Measurements from ENCODE around the gene IL31RA. TPM values are rescaled to one million over a fixed set of nuclear protein-coding genes. Genes with fewer than 3 reads are reported as not detected.
A peak's percentile ranks its signal among the peaks of the same experiment; 100 is the strongest.

The IL31RA gene
- total RNA-seq, 1 donor from 2014 or later, result not detected

DNA sequence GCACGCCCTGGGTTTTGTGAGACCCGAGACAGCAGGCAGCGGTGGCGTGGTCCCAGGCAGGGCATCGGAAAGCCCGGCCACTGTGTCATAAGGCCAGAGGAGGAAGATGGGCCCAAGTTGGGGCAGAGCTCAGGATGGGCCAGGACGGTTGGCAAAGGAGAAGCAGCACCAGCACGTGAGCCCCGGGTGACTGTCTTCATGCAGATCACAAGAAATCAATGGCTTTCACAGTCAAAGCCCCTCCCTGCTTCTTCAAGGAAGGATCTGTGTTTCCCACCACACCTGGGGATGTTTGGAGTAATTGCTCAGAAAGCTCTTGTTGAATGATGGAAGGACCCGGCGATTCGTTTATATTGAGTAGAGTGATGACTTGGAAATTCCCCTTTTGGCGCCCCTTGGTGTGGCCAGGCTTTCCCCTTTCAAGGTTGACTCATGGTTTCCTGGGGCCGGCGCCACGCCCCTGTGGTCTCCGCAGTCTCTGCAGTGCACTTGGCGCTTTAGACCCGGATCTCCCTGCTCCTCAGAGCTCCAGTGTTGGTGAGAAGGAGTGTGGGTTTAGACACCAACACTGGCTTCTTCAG is 52.1 kb downstream of the IL31RA start:
- DNase-seq, result peak; percentile 43

DNA sequence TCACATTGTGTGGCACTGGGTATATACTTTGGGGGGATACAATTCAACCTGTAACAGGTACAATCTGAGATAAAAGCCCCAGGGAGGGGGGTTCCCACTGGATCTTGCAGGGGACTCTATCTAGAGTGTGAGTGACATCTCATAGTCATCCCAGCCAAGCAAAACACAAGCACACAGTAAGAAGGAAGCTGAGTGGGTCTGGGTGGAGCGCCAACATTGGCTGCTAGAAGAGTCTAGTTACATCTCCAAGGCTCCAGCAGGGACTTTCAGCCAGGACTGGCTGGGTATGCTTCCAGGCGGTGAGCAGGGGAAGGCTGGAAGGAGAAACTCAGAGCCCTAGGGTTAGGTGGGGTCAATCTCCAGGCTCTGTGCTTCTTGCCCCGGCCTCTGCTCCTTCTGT is 53.0 kb downstream of the IL31RA start:
- peak; percentile 43 for DNase-seq

DNA sequence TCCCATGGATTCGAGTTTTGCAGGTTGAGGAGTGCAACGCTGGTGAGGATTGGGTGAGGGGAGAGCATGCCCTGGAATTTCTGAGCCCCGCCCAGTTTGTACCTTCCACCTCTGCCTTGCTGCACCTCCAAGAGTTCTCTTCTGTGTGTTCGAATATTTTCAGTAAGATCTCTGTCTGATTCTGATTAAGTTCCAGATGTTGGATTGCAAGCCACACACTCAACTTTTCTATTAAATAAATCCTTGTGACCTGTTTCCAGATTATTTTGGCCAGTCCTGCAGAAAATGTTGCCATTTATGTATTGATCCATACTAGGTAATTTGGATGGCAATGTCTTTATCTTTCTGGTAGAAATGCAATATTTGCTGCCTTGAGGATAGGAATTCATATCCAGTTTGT is 54.1 kb downstream of the IL31RA start:
- no peak for DNase-seq

DNA sequence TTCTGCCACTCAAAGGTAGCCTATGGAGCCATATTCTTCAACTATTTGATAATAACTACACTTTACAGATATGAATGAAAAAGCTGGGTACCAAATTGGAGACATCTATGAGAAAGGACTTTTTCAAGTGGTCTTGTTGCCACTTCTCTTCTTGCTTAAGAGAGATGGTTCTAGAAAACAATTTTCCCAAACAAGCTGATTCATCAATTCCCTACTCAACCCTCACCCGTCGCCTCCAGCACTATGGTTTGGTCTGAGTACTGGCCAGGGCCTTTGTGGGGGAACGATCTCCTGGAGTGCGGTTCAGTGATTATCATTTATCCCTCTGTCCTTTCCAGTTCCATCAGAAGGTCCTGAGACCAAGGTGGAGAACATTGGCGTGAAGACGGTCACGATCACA is 56.8 kb downstream of the IL31RA start:
- DNase-seq, result no peak

DNA sequence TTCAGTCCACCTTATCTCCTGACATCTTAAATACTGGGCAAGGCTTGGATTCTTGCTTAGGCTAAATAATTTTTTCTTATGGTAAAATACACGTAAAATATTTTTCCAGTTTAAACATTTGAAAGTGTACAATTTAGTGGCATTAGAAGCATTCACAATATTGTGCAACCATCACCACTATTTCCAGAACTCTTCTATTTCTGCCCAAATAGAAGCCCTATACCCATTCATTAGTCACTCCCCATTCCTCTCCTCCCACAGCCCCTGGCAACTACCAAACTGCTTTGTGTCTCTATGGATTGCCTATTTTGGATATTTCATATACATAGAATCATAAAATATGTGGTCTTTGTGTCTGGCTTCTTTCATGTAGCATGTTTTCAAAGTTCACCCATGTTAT is 57.6 kb downstream of the IL31RA start:
- DNase-seq, result no peak

DNA sequence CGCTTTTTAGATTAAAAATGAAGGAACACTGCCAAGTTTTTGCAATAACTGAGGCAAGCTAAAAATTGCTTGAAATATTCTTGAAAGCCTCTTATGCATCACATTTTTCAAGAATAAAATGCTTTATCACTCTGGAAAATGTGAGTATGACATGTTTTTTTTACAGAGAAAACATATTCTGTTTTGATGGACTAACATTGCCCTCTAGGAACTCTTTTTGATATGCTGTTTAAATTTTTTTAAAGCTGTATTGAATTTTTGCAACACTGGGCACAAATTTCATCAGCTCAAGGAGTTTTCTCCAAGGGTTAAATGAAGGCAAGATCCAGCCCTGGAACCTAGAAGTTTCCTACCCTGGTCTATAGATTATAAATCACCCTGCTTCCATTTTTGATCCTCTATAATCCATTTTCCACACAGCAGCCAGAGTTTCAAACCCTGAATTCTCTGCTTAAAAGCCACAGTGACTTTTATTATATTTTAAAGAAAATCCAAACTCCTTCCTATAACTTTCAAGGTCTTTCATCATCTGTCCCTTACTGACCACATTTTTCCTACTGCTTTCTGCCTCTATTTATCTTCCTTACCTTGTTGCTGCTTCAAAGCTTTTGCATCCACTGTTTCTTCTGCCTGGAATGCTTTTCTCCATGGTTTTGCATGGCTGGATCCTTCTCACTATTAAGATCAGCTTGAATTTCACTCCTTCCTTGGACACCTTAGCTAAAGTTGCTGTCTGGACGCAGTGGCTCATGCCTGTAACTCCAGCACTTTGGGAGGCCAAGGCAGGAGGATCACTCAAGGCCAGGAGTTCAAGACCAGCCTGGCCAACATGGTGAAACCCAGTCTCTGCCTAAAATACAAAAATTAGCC is 60.9 kb downstream of the IL31RA start:
- DNase-seq, result no peak

DNA sequence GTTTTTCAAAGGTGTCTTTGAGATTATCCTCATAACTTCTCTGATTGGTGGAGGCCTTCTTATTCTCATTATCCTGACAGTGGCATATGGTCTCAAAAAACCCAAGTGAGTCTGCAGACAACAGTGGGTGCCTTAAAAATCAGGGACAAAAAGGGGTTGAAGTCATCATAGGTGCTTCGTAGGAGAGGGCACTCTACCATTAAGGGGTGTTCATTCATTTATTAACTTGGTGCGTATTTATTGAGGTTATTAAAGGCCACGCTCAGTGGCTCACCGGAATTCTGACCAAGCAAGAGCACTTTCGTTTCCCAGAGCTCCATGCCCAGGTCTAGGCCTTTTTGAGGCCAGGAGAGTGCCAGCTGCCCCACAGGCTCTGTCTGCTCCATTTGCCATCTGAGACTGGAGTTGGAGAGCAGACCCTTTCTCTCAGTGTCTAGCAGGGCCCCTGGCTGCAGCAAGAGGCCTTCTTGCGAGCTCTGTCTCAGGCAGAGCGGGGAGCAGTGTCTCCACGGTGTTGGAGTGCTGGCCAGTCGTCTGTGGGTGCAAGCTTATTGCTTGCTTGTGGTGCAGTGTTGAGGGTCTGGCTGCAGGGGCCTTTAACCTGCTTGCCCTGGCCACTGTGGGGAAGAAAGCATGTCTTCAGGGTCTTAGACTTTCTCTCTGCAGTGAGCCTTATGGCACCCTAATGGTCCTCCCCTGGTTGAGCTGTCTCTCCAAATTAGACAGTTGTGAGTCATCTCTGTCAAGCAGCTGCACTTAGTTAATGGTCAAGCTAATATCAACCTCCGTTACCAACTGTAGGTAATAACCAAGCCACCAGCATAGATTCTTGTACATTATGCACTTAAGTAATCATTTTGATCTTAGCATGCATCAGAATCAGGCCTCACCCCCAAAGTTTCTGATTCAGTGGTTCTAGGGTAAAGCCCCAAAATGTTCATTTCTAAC is 62.6 kb downstream of the IL31RA start:
- no peak for DNase-seq

DNA sequence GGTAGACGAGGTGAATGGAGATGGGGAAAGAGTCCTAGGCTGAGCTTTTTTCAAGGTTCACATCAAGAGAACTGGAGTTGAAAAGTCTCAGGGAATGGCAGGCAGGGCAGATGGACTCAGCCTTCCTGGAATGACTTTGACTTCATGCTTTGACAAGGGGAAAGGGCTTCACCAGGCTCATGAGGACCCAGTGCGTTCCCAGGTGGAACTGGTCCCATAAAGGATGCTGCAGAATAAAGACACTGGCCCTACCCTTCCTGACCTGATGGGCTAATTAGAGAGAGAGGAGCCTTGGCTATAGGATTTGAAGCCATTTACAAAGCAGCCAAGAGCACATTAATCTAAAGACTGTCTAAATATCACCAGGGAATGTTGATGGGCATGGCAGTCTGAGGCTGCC is 63.8 kb downstream of the IL31RA start:
- DNase-seq, result no peak

DNA sequence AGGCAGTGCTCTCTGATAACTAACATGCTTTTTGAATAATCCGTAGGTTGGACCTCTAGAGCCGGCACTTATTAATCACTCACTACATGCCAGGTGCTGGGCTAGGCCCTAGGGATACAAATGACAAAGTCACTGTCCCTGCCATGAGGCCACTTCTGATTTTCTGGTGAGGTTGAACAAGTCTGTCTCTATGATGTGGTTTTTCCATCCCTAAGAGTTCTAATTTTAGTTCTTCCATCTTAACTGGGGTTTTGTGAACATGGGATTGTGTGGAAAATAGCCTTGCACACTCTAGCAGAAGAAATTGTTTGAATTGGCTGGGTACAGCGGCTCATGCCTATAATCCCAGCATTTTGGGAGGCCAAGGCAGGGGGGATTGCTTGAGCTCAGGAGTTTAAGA is 64.6 kb downstream of the IL31RA start:
- DNase-seq, result no peak

DNA sequence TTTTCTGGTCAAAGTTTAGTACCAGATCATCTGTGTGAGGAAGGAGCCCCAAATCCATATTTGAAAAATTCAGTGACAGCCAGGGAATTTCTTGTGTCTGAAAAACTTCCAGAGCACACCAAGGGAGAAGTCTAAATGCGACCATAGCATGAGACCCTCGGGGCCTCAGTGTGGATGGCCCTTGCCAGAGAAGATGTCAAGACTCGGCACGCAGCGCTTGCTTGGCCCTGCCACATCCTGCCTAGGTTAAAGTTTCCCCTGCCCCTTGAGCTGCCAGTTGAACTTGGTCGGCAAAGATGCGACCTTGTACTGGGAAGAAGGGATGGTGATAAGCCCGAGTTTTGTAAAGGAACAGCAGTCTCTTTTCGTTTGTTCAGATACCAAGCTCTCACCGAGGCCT is 65.8 kb downstream of the IL31RA start:
- DNase-seq, result no peak

DNA sequence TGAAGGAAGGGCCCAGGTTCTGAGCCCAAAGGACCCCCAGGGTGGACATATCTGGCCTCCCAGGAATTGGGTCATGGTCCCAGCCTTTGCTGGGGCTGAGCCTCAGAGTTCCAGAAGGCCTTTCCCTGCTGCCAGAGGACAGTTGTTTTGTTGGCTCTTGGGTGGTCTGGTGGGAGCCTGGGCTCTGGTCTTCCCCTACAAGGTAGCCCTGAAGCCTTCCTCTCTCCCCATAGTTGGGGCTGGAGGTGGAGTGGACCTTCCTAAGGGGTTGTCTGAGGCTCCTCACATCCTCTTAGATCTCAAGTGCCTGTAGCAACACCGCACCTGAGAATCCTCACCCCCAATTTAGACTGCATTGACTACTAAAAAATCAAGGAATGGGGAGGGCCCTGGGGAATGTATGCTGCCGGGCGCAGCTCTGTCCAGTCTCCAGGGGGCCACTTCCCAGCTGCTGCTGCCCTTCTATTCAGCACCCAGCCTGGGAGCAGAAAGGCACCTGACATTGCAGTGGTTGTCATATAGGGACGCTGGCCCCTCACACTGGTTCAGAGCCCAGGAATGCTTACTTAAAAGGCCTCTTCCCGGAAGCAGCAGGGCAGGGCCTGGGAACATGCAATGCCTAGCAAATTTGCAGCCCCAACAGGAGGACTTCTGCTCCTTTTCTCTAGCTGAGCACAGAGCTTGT is 66.4 kb downstream of the IL31RA start:
- DNase-seq, result no peak

DNA sequence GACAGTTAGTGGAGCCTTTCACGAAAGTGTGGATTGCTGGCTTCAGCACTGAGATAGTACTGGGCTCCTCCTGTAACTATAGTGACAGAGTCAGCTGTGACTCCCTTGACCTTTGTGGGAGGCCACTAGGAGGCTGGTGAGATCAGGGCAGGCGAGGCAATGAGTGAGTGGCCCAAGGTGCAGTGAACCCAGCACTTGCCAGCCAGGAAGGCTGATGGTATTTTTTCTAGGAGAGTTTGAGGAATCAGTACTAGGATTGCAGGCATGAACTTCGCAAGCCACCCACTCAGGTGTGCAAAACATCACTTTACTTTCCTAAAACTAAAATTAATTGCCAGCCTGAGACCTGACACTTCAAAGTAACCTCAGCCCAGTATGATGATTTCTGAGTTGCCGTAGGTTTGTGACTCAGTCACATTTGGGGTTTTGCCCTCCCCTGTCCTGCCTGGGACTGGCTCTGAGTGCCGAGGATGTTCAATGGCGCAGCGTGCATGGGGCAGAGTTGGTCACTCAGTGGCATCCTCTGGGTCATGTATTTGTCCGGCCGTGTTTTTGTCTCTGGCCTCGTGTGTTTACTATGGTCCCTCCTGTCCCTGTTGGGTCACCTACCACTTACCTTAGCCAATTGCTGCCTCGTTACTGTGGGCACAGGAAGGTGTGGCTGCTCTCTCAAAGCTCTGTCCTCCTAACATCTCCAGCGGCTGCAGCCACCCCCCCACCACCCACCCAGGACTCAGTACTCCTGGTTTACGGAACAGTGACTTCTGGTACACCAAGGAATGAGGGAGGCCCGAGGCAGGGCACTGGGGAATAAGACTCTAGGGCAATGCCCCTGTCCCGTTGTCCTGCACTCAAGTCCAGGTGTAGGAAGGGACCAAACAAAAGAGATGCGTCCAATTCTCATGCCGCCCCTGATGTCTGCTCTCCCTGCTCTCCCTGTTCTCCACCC is 67.2 kb downstream of the IL31RA start:
- DNase-seq, result no peak

DNA sequence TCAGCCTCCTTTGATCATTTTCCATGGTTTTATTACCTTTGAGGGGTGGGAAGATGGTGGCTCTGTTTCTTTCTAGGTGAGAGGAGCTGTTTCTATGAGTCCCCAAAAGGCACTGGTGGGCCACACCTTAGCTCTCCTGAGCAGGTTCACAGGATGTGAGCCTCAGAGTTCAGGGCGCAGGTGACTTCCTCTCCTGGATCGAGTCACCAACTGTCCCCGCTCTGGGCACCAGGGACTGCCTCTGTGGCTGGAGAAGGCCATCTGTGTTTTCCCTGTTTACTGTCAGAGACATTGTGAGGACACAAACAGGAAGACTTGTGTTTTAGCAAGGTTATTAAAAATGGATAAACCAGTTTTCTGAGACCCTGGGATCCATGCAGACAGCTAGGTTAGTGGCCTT is 68.5 kb downstream of the IL31RA start:
- no peak for DNase-seq

DNA sequence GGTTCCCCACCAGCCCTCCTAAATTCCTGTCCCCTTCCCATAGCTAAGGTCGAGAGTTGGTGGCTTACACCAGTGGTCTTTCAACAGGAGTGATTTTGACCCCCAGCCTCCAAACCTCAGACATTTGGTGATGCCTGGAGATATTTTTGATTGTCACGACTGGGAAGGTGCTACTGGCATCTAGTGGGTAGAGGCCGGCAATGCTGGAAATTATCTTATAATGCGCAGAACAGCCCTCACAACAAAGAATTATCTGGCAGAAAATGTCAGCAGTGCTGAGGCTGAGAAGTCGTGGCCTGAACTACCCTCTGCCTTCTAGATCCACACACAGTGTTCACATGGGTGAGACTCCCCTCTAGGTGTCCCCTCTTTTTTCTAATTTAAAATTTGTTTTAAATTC is 69.6 kb downstream of the IL31RA start:
- DNase-seq, result peak; percentile 53

DNA sequence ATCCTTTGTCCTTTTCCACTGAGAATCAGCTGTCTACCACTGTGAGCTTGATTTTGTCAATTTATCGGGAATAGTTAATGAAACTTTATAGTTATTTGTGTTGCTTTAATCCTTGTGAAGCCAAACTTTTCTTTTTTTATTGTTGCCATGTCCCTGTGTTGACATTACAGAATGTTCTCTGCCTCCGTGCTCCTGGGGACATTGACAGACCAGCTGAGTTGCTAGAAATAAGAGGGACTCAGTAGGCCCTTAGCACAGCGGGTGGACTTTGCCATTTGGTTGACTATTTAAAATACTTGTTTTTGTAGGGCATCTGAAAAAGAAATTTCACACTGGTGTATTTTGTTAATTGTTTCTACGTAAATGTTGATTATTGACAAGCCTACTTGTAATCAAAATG is 70.5 kb downstream of the IL31RA start:
- DNase-seq, result no peak

DNA sequence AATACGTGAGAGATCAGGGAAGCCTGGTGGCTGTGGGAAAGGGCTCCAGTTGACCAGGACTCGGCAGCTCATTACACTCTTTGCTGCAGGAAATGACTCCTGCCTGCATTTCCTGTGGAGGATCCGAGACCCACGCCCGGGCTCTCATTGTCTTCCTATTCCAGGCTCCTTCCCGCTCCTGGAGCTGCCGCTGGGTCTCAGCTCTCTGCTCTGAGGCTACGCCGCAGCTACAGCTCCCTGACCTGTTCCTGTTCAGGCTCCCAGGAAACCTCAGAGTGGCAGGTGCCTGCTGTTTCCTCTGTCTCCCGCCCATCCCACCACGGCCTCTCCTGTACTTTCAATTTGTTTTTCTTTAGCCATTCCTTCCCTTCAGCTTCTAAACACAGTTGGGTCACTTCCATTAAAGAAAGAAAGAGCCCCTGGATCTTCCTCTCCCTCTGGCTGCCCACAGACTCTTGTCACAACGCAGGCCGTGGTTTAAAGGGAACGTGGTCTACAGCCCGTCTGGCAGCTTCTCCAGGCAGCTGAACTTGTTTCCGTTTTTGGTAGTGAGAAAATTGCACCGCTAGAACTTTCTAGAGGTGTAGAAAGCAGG is 72.1 kb downstream of the IL31RA start:
- DNase-seq, result peak; percentile 87

DNA sequence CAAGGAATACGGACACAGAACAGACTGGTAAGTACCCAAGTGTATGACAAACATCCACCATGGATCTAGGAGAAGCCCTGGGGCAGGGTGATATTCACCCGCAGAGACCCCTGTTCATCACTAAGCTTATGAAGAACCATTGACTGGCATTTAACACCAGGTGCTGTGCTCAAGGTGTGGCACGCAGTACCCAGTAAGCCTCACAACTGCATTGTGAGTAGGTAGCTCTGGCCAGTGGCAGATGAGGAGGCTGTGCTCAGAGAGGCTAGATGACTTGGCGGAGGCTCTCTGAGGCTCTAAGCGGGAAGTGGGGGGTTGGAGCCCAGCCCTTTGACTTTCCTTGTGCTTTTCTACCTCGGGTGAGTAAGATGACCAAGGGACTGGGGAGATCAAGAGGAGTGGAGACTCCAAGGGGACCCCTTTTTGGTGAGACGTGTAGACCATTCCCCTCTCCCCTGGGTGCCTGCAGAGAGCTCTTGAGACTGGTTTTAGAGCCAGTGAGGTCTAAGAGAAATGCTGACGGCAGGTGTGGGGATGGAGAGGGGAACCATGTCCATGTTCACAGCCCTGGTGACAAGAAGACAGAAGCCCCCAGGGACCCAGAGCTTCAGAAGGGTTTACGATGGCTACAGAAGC is 72.8 kb downstream of the IL31RA start:
- DNase-seq, result no peak

DNA sequence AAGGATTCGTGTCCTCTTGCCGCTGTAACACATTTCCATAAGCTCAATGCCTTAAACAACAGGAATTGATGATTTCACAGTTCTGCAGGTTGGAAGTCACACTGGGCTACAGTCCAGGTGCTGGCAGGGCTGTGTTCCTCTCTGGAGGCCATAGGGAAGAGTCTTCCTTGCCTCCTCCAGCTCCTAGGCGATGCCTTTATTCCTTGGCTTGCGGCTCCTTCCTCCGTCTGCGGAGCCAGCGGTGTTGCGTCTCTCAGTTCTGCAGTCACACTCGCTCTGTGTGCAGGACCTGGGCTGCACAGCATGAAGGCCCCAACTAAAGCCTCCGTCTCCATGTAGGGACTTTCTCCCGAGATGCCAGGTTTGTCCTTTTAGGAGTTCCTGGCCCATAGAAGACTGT is 73.6 kb downstream of the IL31RA start:
- no peak for DNase-seq

DNA sequence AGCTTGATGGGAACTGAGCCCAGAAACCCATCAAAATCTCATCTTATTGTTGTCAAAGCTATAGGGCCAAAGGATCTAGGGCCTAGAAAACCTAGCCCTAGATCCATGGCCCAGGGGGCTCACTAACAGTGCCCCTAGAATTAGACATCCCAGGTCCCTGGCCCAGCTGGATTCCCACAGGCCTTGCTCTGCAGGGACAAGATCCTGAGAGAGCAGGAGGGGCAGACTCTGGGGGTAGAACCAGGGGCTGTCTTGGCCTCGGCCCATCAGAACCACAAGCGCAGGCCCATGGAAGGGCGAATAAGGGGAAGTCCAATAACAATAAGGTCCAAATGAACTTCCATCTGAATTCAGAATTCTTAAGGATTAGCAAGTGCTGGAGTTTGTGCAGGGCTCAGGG is 74.0 kb downstream of the IL31RA start:
- no peak for DNase-seq

DNA sequence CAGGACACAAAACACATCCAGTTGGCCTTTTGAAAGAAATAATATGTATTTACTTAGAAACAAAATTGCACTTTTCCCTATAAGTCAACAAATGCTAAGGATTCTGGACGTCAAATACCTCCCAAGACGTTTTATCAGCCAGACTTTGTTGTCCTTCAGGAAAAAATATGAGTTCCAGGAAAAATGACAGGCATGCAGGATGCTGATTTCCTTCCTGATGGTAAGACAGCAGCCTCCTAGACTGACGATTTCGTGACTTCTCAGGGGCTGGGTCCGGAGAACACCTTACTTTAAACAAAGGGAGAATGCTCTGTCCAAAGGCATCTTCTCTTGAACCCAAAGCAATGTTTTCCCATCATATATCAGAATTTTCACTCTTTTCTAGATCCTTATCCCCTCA is 74.6 kb downstream of the IL31RA start:
- DNase-seq, result peak; percentile 43

DNA sequence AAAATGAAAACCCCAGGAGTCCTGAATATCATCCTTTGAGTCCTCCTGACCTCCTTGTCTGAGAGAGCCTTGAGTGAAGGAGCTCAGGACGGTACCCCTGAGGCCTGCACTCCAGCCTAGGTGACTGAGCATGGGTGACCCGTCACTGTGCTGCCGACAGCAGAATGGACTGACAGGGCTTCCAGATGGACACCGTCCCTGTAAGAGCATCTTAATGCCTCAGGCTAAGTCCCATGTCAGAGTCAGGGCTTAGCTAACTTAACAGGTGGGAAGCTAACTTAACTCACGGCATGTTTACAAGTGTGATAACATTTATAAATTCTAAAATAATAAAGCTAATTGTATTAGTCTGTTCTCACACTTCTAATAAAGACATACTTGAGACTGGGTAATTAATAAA is 75.3 kb downstream of the IL31RA start:
- DNase-seq, result no peak

Measured in dermis blood vessel endothelial cell (primary cell).